Adipose tissue (tissue), 3 donors: ENCODE measurements around the gene CCDC57. TPM values are rescaled to one million over a fixed set of nuclear protein-coding genes. Genes with fewer than 3 reads are reported as not detected.

Experiments
- H3K27ac ChIP-seq: one replicate; pipeline ENCODE4 v1.5.1; 2013; ENCODE audit warnings: low read depth, low read length
- WGBS, 3 donors: extraction: QIAGEN DNeasy Blood & Tissue Kit; methylation state at CpG; one replicate each; pipeline ENCODE4 v1.1.7; 2013; 5-methylcytosine and 5-hydroxymethylcytosine counted together
- polyA plus RNA-seq, 3 donors: library from polyadenylated mRNA; stranded (reverse); fragments of 200-250 nt; gene quantifications; one replicate each; pipeline ENCODE4 v1.2.3, GENCODE V29; 2013
- donor health status: healthy with polysubstance abuse.
- donor health status: Bipolar disorder and iron deficiency.
- donor health status: healthy.

The CCDC57 gene
- polyA plus RNA-seq, 3 donors: 22.7 to 23.7 (median 22.9) TPM

- WGBS, 3 donors: 79 to 90% (median 84%) methylated on average over 32 to 34 of the region's 34 CpGs
- H3K27ac ChIP-seq: no peak overlapping the region
Measured at GRCh38 chr17:82237746-82238471, 25.3 kb upstream of the CCDC57 start.

GRCh38 chr17:82237083-82237745 lies 24.6 kb upstream of the CCDC57 start:
- WGBS, 3 donors: 89 to 94% (median 90%) methylated on average over 57 to 59 of the region's 59 CpGs
- no peak overlapping the region for H3K27ac ChIP-seq

GRCh38 chr17:82236142-82236971 lies 23.7 kb upstream of the CCDC57 start:
- no peak overlapping the region for H3K27ac ChIP-seq
- 34 to 45% (median 45%) methylated on average over 37 to 44 of the region's 44 CpGs for WGBS, 3 donors

- H3K27ac ChIP-seq: no peak overlapping the region
- WGBS, 3 donors: 48 to 63% (median 54%) methylated on average over 12 to 15 of the region's 15 CpGs
Measured at GRCh38 chr17:82235775-82236141, 23.1 kb upstream of the CCDC57 start.

- WGBS, 3 donors: 82 to 86% (median 83%) methylated on average over 18 to 19 of the region's 19 CpGs
- H3K27ac ChIP-seq: no peak overlapping the region
Measured at GRCh38 chr17:82235056-82235774, 22.6 kb upstream of the CCDC57 start.

GRCh38 chr17:82234211-82235055 lies 21.8 kb upstream of the CCDC57 start:
- H3K27ac ChIP-seq: no peak overlapping the region
- WGBS, 3 donors: 64 to 71% (median 66%) methylated on average over 26 of the region's 26 CpGs

- 78 to 84% (median 79%) methylated on average over 17 to 21 of the region's 21 CpGs for WGBS, 3 donors
- no peak overlapping the region for H3K27ac ChIP-seq
Measured at GRCh38 chr17:82232876-82233785, 20.5 kb upstream of the CCDC57 start.

GRCh38 chr17:82232322-82232820 lies 19.7 kb upstream of the CCDC57 start:
- no peak overlapping the region for H3K27ac ChIP-seq
- 73 to 88% (median 73%) methylated on average over 21 of the region's 21 CpGs for WGBS, 3 donors

- WGBS, 3 donors: 3 to 17% (median 4%) methylated on average over 34 to 42 of the region's 42 CpGs
- peak overlapping the region; percentile 90 for H3K27ac ChIP-seq
Measured at GRCh38 chr17:82231562-82232321, 19.1 kb upstream of the CCDC57 start.

- peak overlapping the region; percentile 90 for H3K27ac ChIP-seq
- WGBS, 3 donors: 1 to 11% (median 2%) methylated on average over 15 to 18 of the region's 18 CpGs
Measured at GRCh38 chr17:82231312-82231561, 18.6 kb upstream of the CCDC57 start.

GRCh38 chr17:82230609-82231311 lies 18.1 kb upstream of the CCDC57 start:
- 5 to 19% (median 9%) methylated on average over 56 to 73 of the region's 76 CpGs for WGBS, 3 donors
- H3K27ac ChIP-seq: peak overlapping the region; percentile 90

GRCh38 chr17:82229698-82230608 lies 17.3 kb upstream of the CCDC57 start:
- H3K27ac ChIP-seq: peak overlapping the region; percentile 90
- WGBS, 3 donors: 52 to 74% (median 56%) methylated on average over 26 to 28 of the region's 28 CpGs

- WGBS, 3 donors: 5 to 14% (median 7%) methylated on average over 38 to 93 of the region's 105 CpGs
- peak within 1 kb of the TSS; percentile 67 for H3K27ac ChIP-seq
Measured at GRCh38 chr17:82228842-82229697, 16.4 kb upstream of the CCDC57 start, which contains the start of gene SLC16A3. SLC16A3 (plus strand) TSS chr17:82229042; CDS start chr17:82236009, 6,967 bp downstream.
